Skeletal muscle satellite cell (primary cell): ENCODE results near the gene FTO.

Experiments
- H3K27me3 ChIP-seq: 2 replicates; pipeline ENCODE4 v1.7.0; 2013; ENCODE audit warnings: low read length; ENCODE audit not compliant: control insufficient read depth, insufficient read depth
- H3K36me3 ChIP-seq: 2 replicates; pipeline ENCODE4 v1.7.0; 2013; ENCODE audit warnings: mild to moderate bottlenecking, control low read depth, low read length; ENCODE audit not compliant: insufficient read depth
- H3K4me1 ChIP-seq: 2 replicates; pipeline ENCODE4 v1.7.0; 2013; ENCODE audit warnings: low read length; ENCODE audit not compliant: control insufficient read depth, insufficient read depth
- H3K4me2 ChIP-seq: 2 replicates; pipeline ENCODE4 v1.7.0; 2013; ENCODE audit warnings: mild to moderate bottlenecking, low read length
- H3K4me3 ChIP-seq: 2 replicates; pipeline ENCODE4 v1.7.0; 2013; ENCODE audit warnings: low read length
- H3K9ac ChIP-seq: 2 replicates; pipeline ENCODE4 v1.7.0; 2013; ENCODE audit warnings: mild to moderate bottlenecking, low read depth, low read length, moderate library complexity
- H3K9me3 ChIP-seq: replicated peaks from 2 replicates; pipeline ENCODE4 v1.7.0; 2013; ENCODE audit warnings: mild to moderate bottlenecking, control low read depth, low read length

Gene FTO

GRCh38 chr16:53910990-53911389 lies 207.0 kb downstream of the FTO start:
- H3K4me2 ChIP-seq: no peak overlapping the region
- peaks cover 32% of the 10 kb centered on the region for H3K4me1 ChIP-seq
- no peak overlapping the region for H3K9ac ChIP-seq
- H3K27me3 ChIP-seq: no peaks in the 10 kb centered on the region
- no peak overlapping the region for H3K4me3 ChIP-seq
- no peaks in the 10 kb centered on the region for H3K9me3 ChIP-seq
- H3K36me3 ChIP-seq: no peaks in the 10 kb centered on the region

GRCh38 chr16:53911513-53911912 lies 207.6 kb downstream of the FTO start:
- H3K4me3 ChIP-seq: no peak overlapping the region
- H3K9ac ChIP-seq: no peak overlapping the region
- H3K4me2 ChIP-seq: no peak overlapping the region
- H3K36me3 ChIP-seq: no peaks in the 10 kb centered on the region
- peaks cover 32% of the 10 kb centered on the region for H3K4me1 ChIP-seq
- no peaks in the 10 kb centered on the region for H3K9me3 ChIP-seq
- H3K27me3 ChIP-seq: no peaks in the 10 kb centered on the region

- H3K9me3 ChIP-seq: no peaks in the 10 kb centered on the region
- no peaks in the 10 kb centered on the region for H3K27me3 ChIP-seq
- no peak overlapping the region for H3K9ac ChIP-seq
- peaks cover 32% of the 10 kb centered on the region for H3K4me1 ChIP-seq
- H3K4me3 ChIP-seq: no peak overlapping the region
- no peaks in the 10 kb centered on the region for H3K36me3 ChIP-seq
- no peak overlapping the region for H3K4me2 ChIP-seq
These were observed 208.2 kb downstream of the FTO start for GRCh38 chr16:53912155-53912554.

GRCh38 chr16:53913099-53913870 lies 209.3 kb downstream of the FTO start:
- no peak overlapping the region for H3K4me3 ChIP-seq
- no peaks in the 10 kb centered on the region for H3K27me3 ChIP-seq
- H3K4me1 ChIP-seq: peaks cover 32% of the 10 kb centered on the region
- no peak overlapping the region for H3K9ac ChIP-seq
- H3K36me3 ChIP-seq: no peaks in the 10 kb centered on the region
- peak overlapping the region; percentile 19 for H3K4me2 ChIP-seq
- H3K9me3 ChIP-seq: no peaks in the 10 kb centered on the region

DNA sequence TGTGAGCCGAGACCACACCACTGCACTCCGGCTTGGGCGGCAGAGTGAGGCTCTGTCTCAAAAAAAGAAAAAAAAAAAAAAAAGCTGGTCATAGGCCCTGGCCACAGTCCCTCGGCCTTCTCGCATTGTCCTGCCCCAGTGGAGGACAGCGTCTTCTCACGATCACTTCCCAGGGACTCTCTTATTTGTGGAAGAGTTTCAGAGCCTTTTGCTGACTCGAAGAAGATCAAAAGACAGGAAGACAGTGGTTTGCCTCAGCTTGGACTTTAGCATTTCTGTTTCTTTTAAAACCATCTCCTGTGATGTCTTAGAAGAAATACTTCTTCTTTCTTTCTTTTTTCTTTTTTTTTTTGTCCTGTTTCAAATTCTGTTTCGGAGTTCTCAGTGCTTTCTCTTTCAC lies 210.0 kb downstream of the FTO start:
- Histone ChIP-seq H3K9me3 (no peaks in the 10 kb centered on the region), H3K4me2 (no peak overlapping the region), H3K4me1 (peaks cover 32% of the 10 kb centered on the region), H3K9ac (no peak overlapping the region), H3K4me3 (no peak overlapping the region), H3K27me3 (no peaks in the 10 kb centered on the region), H3K36me3 (no peaks in the 10 kb centered on the region)

DNA sequence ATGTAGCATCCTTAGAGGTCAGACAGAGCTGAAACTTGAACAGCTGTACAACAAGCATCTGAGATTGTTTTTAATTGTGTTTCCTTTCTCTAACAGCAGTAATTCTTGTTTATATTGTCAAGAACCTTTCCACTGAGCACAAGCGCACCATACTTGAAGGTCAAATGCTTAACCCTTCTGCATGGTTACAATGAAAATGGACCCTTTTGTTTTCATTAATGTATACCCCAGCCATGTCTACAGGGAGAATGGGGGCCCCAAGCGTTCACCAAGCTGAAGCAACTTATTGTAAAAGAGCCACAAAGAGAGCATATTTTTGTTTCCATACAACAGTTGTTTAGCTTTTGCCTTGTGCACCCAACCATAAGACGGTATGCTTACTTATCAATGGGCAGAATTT lies 210.8 kb downstream of the FTO start:
- H3K9ac ChIP-seq: no peak overlapping the region
- peaks cover 32% of the 10 kb centered on the region for H3K4me1 ChIP-seq
- H3K27me3 ChIP-seq: no peaks in the 10 kb centered on the region
- no peaks in the 10 kb centered on the region for H3K9me3 ChIP-seq
- H3K36me3 ChIP-seq: no peaks in the 10 kb centered on the region
- H3K4me2 ChIP-seq: no peak overlapping the region
- no peak overlapping the region for H3K4me3 ChIP-seq

GRCh38 chr16:53915452-53916160 lies 211.7 kb downstream of the FTO start:
- Histone ChIP-seq H3K4me1 (peaks cover 32% of the 10 kb centered on the region), H3K27me3 (no peaks in the 10 kb centered on the region), H3K9ac (no peak overlapping the region), H3K4me2 (no peak overlapping the region), H3K36me3 (no peaks in the 10 kb centered on the region), H3K4me3 (no peak overlapping the region), H3K9me3 (no peaks in the 10 kb centered on the region)

DNA sequence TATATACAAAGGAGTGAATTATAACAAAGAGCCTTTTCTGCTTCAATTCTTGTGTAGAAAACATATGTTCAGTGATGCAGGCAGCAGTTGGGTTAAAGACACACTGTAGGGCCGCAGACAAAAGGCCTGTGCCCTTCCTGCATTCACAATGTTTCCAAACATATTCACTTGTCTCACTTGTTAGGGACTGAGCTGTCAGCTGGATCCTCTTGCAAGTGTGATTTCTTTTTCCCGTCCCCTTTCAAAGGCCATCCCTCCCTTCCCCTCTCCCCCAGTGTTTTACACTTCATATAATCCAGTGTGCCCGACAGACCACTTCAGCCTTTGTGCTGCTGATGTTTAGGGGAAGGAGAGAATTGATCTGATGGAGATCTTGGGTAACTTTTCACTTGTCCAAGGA lies 217.0 kb downstream of the FTO start:
- Histone ChIP-seq H3K27me3 (no peaks in the 10 kb centered on the region), H3K4me1 (no peaks in the 10 kb centered on the region), H3K4me2 (no peak overlapping the region), H3K36me3 (no peaks in the 10 kb centered on the region), H3K9me3 (no peaks in the 10 kb centered on the region), H3K4me3 (no peak overlapping the region), H3K9ac (no peak overlapping the region)

DNA sequence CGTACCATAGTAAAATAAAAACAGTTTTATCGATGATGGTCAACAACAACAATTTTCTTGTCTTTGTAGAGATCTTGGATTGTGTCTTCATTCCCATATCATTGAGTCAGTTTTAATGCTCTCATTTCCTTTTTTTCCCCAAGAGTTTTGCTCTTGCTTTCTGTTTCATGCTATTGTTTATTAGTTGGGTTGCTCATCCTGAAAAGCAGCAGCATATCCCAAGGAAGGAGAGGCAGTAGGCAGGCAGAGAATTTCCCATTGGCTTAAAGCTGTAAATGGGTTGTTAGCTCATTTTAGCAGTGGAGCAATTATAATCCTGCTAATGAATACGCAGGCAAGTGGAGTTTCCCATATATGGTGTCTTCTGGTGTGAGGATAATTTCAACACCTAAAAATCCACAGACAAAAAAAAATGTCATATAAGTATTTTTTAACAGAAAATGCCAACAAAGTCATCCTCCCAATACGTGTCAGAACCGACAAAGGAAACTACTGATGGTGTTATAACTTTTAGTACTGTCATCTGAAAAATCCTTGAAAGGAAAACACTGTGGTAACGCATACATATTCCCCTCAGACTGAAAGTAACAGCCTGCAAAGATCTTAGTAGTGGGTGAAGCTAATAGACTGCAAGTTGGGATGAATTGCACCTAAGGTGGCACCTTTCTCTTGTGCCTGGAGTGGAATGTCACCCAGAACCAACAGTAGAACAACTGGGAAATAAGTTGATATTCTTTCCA lies 218.3 kb downstream of the FTO start:
- Histone ChIP-seq H3K4me3 (no peak overlapping the region), H3K4me2 (no peak overlapping the region), H3K4me1 (no peaks in the 10 kb centered on the region)

GRCh38 chr16:53922807-53923571 lies 219.0 kb downstream of the FTO start:
- Histone ChIP-seq H3K36me3 (no peaks in the 10 kb centered on the region), H3K9me3 (no peaks in the 10 kb centered on the region), H3K27me3 (no peaks in the 10 kb centered on the region), H3K4me1 (no peaks in the 10 kb centered on the region), H3K9ac (no peak overlapping the region), H3K4me2 (no peak overlapping the region), H3K4me3 (no peak overlapping the region)

More for the DNA sequence above, 218.3 kb downstream of the FTO start:
- no peaks in the 10 kb centered on the region for H3K36me3 ChIP-seq
- H3K27me3 ChIP-seq: no peaks in the 10 kb centered on the region
- H3K9me3 ChIP-seq: no peaks in the 10 kb centered on the region
- H3K9ac ChIP-seq: no peak overlapping the region
